Endothelial cell of umbilical vein (primary cell): ENCODE results near the gene PLIN5. TPM values are rescaled to one million over a fixed set of nuclear protein-coding genes. Genes with fewer than 3 reads are reported as not detected.

Experiments
- BruUV-seq: library from RNA; stranded (reverse); fragments of 400-500 nt; replicated peaks from 2 replicates; lab custom pipeline; 2021; lab: Mats Ljungman, UMichigan
- CTCF ChIA-PET: fragments of 300-600, 350-600 bp; sonication (Branson Sonifier 250); formaldehyde crosslinking; loops from one replicate; lab custom pipeline; 2021; ENCODE audit warnings: antibody characterized with exemption, inconsistent platforms; lab: Charles Lee
- POLR2A ChIA-PET: fragments of 300-600, 350-600 bp; sonication (Branson Sonifier 250); formaldehyde crosslinking; loops from one replicate; lab custom pipeline; 2021; ENCODE audit warnings: antibody characterized with exemption, inconsistent platforms; lab: Charles Lee
- DNase-seq: peaks from one replicate; pipeline ENCODE4 v3.0.0-alpha.2; 2011; ENCODE audit warnings: low read depth, low spot score
- FAIRE-seq: peaks from 2 replicates; lab custom pipeline; 2011; peaks lifted over from hg19 to GRCh38; lab: Jason Lieb, UNC
- H2AFZ ChIP-seq: 2 replicates; pipeline ENCODE4 v1.6.0; 2012; ENCODE audit warnings: low read depth, low read length, control low read depth, inconsistent platforms
- H3K27ac ChIP-seq: 2 replicates; pipeline ENCODE4 v1.5.1; 2011; ENCODE audit warnings: low read depth, mild to moderate bottlenecking, control low read depth, low read length, moderate library complexity; ENCODE audit not compliant: insufficient read depth
- H3K27me3 ChIP-seq, 2 experiments: 2 replicates each; pipeline versions ENCODE4 v1.6.0 to v1.6.1; 2011; ENCODE audit warnings: low read length in 2 of 2, mixed read lengths in 1 of 2; ENCODE audit not compliant: control insufficient read depth in 2 of 2, insufficient read depth in 2 of 2
- H3K36me3 ChIP-seq, 2 experiments: 2 replicates in 1 of 2; 3 replicates in 1 of 2; pipeline ENCODE4 v1.5.1; 2011; ENCODE audit warnings: low read length in 2 of 2, mild to moderate bottlenecking in 1 of 2, moderate library complexity in 1 of 2; ENCODE audit not compliant: control insufficient read depth in 2 of 2, insufficient read depth in 2 of 2; ENCODE audit errors: extremely low read depth in 1 of 2
- H3K4me1 ChIP-seq: 3 replicates; pipeline ENCODE4 v1.5.1; 2011; ENCODE audit warnings: mild to moderate bottlenecking, low read length; ENCODE audit not compliant: control insufficient read depth, insufficient read depth; ENCODE audit errors: extremely low read depth
- H3K4me2 ChIP-seq: 2 replicates; pipeline ENCODE4 v1.6.1; 2011; ENCODE audit warnings: low read length, control low read depth, mixed read lengths; ENCODE audit not compliant: insufficient read depth
- H3K4me3 ChIP-seq, 3 experiments: fragments of 200-600 bp in 1 of 3; sonication (generic), shearing (Covaris generic) in 1 of 3; replicated peaks in 1 of 3; 2 replicates each; pipeline ENCODE4 v1.5.1; 2011 to 2016; ENCODE audit warnings: control low read depth in 3 of 3, low read length in 3 of 3, mild to moderate bottlenecking in 2 of 3, inconsistent platforms in 1 of 3, low read depth in 1 of 3, moderate library complexity in 1 of 3; ENCODE audit not compliant: insufficient read depth in 1 of 3
- H3K79me2 ChIP-seq: 2 replicates; pipeline ENCODE4 v1.6.0; 2012; ENCODE audit warnings: low read length, inconsistent platforms; ENCODE audit not compliant: control insufficient read depth, insufficient read depth
- H3K9ac ChIP-seq: replicated peaks from 2 replicates; pipeline ENCODE3; 2011; ENCODE audit warnings: low read length, control low read depth; ENCODE audit not compliant: insufficient read depth; ENCODE audit errors: extremely low read depth
- H3K9me1 ChIP-seq: replicated peaks from 3 replicates; pipeline ENCODE4 v1.6.0; 2011; ENCODE audit warnings: mild to moderate bottlenecking, low read length; ENCODE audit not compliant: control insufficient read depth, insufficient read depth; ENCODE audit errors: extremely low read depth
- H3K9me3 ChIP-seq: replicated peaks from 2 replicates; pipeline ENCODE4 v1.5.1; 2012; ENCODE audit warnings: low read length, inconsistent platforms; ENCODE audit not compliant: control insufficient read depth, insufficient read depth
- H4K20me1 ChIP-seq: replicated peaks from 2 replicates; pipeline ENCODE3; 2011; ENCODE audit warnings: mild to moderate bottlenecking, low read length; ENCODE audit not compliant: control insufficient read depth, insufficient read depth; ENCODE audit errors: extremely low read depth
- CTCF ChIP-seq, 2 donors: IDR thresholded peaks; 1 replicate in 1 of 2; 2 replicates in 1 of 2; pipeline ENCODE4 v1.5.1; 2011; ENCODE audit warnings: low read length in 2 of 2, mild to moderate bottlenecking in 2 of 2, moderate library complexity in 2 of 2, control low read depth in 1 of 2, inconsistent platforms in 1 of 2, low read depth in 1 of 2; ENCODE audit not compliant: insufficient read depth in 1 of 2; ENCODE audit errors: extremely low read depth in 1 of 2
- EZH2 ChIP-seq: IDR thresholded peaks from 2 replicates; pipeline ENCODE4 v1.6.1; 2012; ENCODE audit warnings: borderline replicate concordance, low read depth, mild to moderate bottlenecking, moderate library complexity, low read length, inconsistent platforms; ENCODE audit not compliant: severe bottlenecking
- FOS ChIP-seq: IDR thresholded peaks from 2 replicates; pipeline ENCODE4 v1.6.1; 2011; ENCODE audit warnings: mild to moderate bottlenecking, low read length, moderate library complexity, borderline replicate concordance; ENCODE audit not compliant: insufficient read depth
- GATA2 ChIP-seq: IDR thresholded peaks from 2 replicates; pipeline ENCODE4 v1.7.0; 2011; ENCODE audit warnings: low read depth, mild to moderate bottlenecking, moderate library complexity, mixed read lengths, low read length; ENCODE audit not compliant: insufficient read length, insufficient read depth
- JUN ChIP-seq: IDR thresholded peaks from 2 replicates; pipeline ENCODE4 v1.6.1; 2011; ENCODE audit warnings: borderline replicate concordance, low read depth; ENCODE audit not compliant: insufficient read length, insufficient read depth
- MAX ChIP-seq: IDR thresholded peaks from 2 replicates; pipeline ENCODE4 v1.6.1; 2011; ENCODE audit not compliant: insufficient read depth, insufficient read length
- MYC ChIP-seq: IDR thresholded peaks from one replicate; pipeline ENCODE4 v1.6.1; 2011; ENCODE audit warnings: mild to moderate bottlenecking, low read depth, low read length
- POLR2A ChIP-seq: IDR thresholded peaks from 2 replicates; pipeline ENCODE4 v1.6.1; 2012; ENCODE audit warnings: low read depth, mild to moderate bottlenecking, control low read depth, low read length
- POLR2AphosphoS5 ChIP-seq: IDR thresholded peaks from 2 replicates; pipeline ENCODE4 v1.6.1; 2012; ENCODE audit warnings: low read depth, mild to moderate bottlenecking, control low read depth, low read length, moderate library complexity; ENCODE audit not compliant: insufficient read depth
- dilution Hi-C: fragments of 300-500 bp; cut with MboI; formaldehyde crosslinking; loops from one replicate; pipeline ENCODE4 v1.15.0; 2019; ENCODE audit warnings: low sequenced_read_pairs; ENCODE audit not compliant: extremely low pct_ligation_motif_present
- intact Hi-C: fragments of 100-400 bp; cut with micrococcal nuclease; formaldehyde crosslinking; loops from one replicate; pipeline ENCODE4 v1.10.0; 2022
- polyA plus RNA-seq, 4 experiments: library from polyadenylated mRNA; depleted of rRNA in 3 of 4; stranded (reverse) in 3 of 4; unstranded in 1 of 4; fragments of >200 nt; gene quantifications; 2 replicates each; pipeline versions ENCODE4 v1.2.1 to v1.2.3, GENCODE V29; 2011 to 2012; ENCODE audit warnings: missing spikeins in 1 of 4
- total RNA-seq: library from RNA; stranded (reverse); gene quantifications from 2 replicates; pipeline ENCODE4 v1.2.3, GENCODE V29; 2021

The PLIN5 gene
- total and polyA plus RNA-seq, 2 donors (not counting 3 experiments of a cell fraction or from before 2014, with no cell fraction given), result 0.17 to 0.24 TPM

GRCh38 chr19:4521888-4522242, 13.2 kb downstream of the PLIN5 start:
- dilution Hi-C loops, result no loop called here
- no peak for FAIRE-seq

More at GRCh38 chr19:4521888-4522242, 13.2 kb downstream of the PLIN5 start:
- H4K20me1 ChIP-seq, result no peaks in the 10 kb centered on the region
- intact Hi-C loops, result no loop called here
- DNase-seq, result no peak
- no peaks in the 10 kb centered on the region for H3K4me1 ChIP-seq
- H2AFZ ChIP-seq, result no peak overlapping the region
- no peak overlapping the region for H3K4me3 ChIP-seq
- H3K36me3 ChIP-seq, result no peaks in the 10 kb centered on the region
- no peaks in the 10 kb centered on the region for H3K9me1 ChIP-seq
- ChIA-PET CTCF (interaction anchor here (2.0 to 2.1 kb wide), 2 partner anchors 114 to 255 kb away, joined by 4 to 15 read pairs; no protein-coding TSS in a partner anchor), POLR2A (no interaction called here)
- no peak overlapping the region for H3K27ac ChIP-seq
- no peaks in the 10 kb centered on the region for H3K79me2 ChIP-seq
- no peak overlapping the region for H3K4me2 ChIP-seq
- H3K9me3 ChIP-seq, result no peaks in the 10 kb centered on the region
- H3K27me3 ChIP-seq, result no peaks in the 10 kb centered on the region
- no TSS peak for BruUV-seq
- H3K9ac ChIP-seq, result no peak overlapping the region
- no peak for TF ChIP-seq CTCF (IDR thresholded peaks at IDR 0.05; ENCODE audit: extremely low read depth in 1 of 2, insufficient read depth in 1 of 2, low read depth in 1 of 2, low read length in 2 of 2)
- no peak for TF ChIP-seq POLR2A
- TF ChIP-seq EZH2, result no peak
- no peak for TF ChIP-seq MYC
- no peak for TF ChIP-seq JUN
- no peak for TF ChIP-seq POLR2AphosphoS5
- no peak for TF ChIP-seq MAX
- no peak for TF ChIP-seq GATA2
- TF ChIP-seq FOS, result no peak
